Epithelial cell of proximal tubule (primary cell): Measurements from ENCODE around the gene PGLYRP1. TPM values are rescaled to one million over a fixed set of nuclear protein-coding genes. Genes with fewer than 3 reads are reported as not detected.

ENCODE experiments used
- DNase-seq: peaks from one replicate; pipeline ENCODE4 v3.0.0-alpha.2; 2011; ENCODE audit warnings: low read depth
- H3K4me3 ChIP-seq: 2 replicates; pipeline ENCODE4 v1.5.1; 2011; ENCODE audit warnings: low read depth, mild to moderate bottlenecking, low read length
- total RNA-seq: library from RNA; depleted of rRNA; stranded (reverse); fragments of >200 nt; gene quantifications from 2 replicates; pipeline ENCODE4 v1.2.3, GENCODE V29; 2015
- TF ChIP-seq, protein P1 (sequence below): conservative IDR thresholded peaks from 2 replicates; pipeline ENCODE4 v1.5.1; 2012; ENCODE audit warnings: low read depth, mild to moderate bottlenecking, low read length

The PGLYRP1 gene
- total RNA-seq, 1 donor from 2014 or later = not detected

DNA sequence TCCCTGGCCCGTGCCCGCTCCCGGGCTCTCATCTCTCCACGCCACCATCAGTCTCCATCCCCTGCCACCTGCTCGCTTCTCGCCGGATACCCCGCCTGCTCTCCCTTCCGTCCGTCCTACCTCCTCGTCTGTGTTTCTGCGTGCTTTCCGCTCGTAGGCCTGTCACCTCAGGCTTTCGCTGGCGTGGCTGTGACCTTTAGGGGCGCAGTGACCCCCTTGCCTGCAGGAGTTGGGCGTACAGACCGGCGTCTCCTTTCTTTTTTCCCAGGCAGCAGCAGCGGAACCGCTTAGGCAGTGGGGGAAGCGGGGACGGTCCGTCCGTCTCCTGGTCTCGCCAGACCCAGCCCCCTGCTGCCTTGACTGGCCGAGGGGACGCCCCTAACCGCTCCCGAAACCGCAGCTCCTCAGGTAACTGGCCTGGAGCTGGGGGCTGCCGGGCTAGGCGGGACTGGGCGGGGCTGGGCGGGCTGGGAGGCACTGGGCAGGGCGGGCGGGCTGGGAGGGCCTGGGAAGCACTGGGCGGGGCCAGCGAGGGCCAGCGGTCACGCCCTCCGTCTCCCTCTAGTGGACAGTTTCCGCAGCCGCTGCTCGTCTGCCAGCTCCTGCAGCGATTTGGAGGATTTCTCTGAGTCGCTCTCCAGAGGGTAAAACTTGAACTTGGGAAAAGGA, 6.3 kb downstream of the PGLYRP1 start:
- TF ChIP-seq, protein P1, sequence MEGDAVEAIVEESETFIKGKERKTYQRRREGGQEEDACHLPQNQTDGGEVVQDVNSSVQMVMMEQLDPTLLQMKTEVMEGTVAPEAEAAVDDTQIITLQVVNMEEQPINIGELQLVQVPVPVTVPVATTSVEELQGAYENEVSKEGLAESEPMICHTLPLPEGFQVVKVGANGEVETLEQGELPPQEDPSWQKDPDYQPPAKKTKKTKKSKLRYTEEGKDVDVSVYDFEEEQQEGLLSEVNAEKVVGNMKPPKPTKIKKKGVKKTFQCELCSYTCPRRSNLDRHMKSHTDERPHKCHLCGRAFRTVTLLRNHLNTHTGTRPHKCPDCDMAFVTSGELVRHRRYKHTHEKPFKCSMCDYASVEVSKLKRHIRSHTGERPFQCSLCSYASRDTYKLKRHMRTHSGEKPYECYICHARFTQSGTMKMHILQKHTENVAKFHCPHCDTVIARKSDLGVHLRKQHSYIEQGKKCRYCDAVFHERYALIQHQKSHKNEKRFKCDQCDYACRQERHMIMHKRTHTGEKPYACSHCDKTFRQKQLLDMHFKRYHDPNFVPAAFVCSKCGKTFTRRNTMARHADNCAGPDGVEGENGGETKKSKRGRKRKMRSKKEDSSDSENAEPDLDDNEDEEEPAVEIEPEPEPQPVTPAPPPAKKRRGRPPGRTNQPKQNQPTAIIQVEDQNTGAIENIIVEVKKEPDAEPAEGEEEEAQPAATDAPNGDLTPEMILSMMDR = peak; percentile 67
- H3K4me3 ChIP-seq = peak overlapping the region; percentile 63
- no peak for DNase-seq

DNA sequence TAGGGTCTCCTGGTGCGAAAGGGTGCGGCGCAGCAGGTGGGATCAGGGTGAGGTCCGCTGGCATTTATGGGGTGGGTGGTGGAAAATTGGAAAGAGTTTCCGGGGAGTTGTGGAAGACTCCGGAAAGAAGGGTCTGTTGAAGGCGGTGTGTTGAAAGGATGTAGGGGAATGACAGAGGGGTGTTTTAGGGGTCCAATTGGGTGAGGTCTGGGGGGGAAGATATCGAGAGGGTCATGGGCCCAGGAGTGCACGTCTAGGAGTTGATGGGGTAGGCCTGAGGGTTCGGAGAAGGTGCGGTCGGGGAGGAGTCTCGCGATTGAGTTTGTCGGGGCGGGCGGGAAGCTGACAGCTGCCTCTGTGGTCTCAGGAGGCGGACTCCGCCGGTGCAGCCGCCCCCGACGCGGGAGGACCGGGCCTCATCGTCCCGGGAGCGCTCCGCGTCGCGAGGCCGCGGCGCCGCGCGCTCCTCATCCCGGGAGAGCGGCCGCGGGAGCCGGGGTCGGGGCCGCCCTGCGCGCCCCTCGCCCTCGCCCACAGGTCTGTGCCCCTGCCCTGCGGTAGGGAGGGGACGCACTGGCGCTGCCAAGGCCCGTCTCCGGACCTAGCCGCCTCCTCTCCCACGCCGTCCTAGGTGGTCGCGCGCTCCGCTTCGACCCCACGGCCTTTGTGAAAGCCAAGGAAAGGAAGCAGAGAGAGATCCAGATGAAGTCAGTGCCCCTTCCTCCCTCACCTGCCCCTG, 7.0 kb downstream of the PGLYRP1 start:
- no peak for DNase-seq
- peak overlapping the region; percentile 63 for H3K4me3 ChIP-seq
- TF ChIP-seq, protein P1 = no peak

DNA sequence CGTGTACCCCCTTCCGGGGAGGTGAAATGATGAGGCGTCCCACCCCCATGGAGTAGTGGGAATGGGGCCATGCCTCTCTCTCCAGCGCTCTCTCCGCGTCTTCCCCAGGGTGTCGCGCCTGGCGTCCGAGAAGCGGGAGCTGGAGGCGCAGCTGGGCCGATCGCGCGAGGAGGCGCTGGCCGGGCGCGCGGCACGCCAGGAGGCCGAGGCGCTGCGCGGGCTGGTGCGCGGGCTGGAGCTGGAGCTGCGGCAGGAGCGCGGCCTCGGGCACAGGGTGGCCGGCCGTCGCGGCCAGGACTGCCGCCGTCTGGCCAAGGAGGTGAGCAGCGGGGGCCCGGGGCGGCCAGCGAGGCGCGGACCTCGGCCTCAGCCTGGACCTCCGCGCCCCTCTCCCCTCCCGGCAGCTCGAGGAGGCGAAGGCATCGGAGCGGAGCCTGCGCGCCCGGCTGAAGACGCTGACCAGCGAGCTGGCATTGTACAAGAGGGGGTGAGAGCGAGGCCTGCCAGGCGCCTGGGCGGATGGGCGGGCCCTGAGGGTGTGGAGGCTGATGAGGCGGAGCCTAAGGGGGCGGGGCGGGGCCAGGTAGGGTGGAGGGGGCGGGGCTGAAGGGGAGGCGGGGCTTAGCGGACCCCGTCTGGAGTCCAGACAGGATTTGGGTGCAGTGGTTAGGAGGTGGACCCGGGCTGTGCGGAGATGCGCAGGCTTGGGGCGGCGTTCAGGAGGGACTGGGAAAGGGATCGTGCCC, 7.7 kb downstream of the PGLYRP1 start:
- DNase-seq = no peak
- TF ChIP-seq, protein P1 = no peak
- peak overlapping the region; percentile 38 for H3K4me3 ChIP-seq

DNA sequence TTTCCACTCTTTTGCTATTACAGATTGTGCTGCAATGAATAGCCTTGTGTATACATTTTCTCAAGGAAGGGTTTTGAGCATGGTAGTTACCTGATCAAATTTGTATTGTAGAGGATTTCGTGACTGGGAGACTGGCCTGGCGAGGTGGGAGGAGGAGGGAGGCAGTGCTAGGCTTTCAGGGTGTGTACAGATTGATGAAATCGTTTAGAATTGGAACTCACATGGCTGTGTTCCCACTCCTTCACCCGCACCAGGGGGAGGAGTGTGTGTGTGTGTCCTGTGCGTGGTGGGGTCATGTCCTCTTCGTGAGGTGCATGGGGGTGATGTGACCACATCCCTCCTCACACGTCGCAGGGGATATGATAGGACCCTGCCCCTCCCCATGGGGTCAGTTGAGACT, 8.3 kb downstream of the PGLYRP1 start:
- TF ChIP-seq, protein P1 = no peak
- DNase-seq = no peak
- peak overlapping the region; percentile 38 for H3K4me3 ChIP-seq

DNA sequence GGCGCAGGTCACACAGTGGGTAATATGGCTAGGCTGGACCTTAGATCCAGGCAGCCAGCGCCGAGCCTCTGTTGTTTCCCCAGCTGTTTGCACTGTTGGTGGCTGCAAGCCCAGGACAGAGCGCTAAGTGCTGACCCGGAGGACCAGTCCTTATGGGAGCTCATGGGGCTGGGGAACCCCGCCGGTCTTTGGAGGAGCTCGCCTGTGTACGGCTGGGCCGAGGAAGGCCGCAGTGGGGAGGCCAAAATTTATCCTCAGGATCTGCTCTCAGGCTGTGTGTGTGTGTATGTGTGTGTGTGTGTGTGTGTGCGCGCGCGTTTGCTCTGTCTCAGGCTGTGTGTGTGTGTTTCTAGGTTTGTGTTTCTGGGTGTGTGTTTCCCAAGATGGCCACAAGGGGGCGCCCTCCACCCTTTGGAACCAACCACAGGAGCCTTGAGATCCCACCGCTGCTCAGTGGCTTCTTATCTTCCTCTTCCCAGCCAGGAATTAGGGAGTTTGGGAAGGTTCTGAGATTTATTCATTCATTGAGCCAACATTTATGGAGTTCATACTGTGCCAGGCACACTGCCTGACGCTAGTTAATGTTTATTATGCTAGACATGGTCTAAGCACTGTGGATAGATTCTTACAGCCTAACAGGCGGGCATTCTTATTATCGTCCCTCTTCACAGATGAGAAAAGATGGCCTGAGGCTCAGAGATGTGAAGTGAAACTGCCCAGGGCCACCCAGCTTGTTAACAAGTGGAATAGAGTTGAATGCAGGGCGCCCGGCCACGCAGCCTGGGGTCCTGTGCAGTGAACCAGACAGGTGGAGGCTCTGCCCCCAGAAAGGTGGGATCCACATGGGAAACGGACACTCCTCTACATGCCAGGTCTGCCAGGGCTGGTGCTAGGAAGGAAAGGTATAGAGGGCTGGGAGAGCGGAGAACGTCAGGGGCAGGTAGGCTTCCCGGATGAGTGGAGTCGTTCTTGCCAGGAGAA, 13.0 kb downstream of the PGLYRP1 start:
- DNase-seq = no peak
- TF ChIP-seq, protein P1 = peak; percentile 84
- H3K4me3 ChIP-seq = no peak overlapping the region

DNA sequence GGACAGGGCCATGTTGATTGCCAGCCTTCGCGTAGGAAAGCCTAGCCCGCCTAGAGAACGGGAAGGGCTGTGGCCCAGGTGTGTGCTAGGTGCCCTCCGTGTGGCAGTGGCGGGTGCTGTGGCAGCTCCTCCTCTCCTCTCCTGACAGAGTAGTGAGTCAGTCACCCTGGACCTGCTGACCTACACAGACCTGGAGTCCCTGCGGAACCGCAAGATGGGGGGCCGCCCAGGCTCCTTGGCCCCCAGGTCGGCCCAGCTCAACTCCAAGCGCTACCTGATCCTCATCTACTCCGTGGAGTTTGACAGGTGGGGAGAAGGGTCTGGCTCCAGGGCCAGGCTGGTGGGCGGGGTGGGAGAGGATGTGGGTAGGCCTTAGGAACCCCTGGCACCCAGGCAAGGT, 16.4 kb downstream of the PGLYRP1 start:
- DNase-seq = no peak
- TF ChIP-seq, protein P1 = no peak
- H3K4me3 ChIP-seq = no peak overlapping the region
